Breast epithelium (tissue), 3 donors: ENCODE results near the gene RHOT2.

Source experiments
- CTCF ChIP-seq, 3 donors: fragments of 450-650 bp; IDR thresholded peaks; one replicate each; pipeline ENCODE4 v1.5.1; 2016 to 2017; ENCODE audit warnings: antibody characterized with exemption in 3 of 3, mild to moderate bottlenecking in 3 of 3, moderate library complexity in 3 of 3
- POLR2A ChIP-seq: fragments of 450-650 bp; IDR thresholded peaks from one replicate; pipeline ENCODE4 v1.6.1; 2016; ENCODE audit warnings: antibody characterized with exemption, mild to moderate bottlenecking, moderate library complexity

- no peak for TF ChIP-seq POLR2A
- no peak for TF ChIP-seq CTCF (IDR thresholded peaks at IDR 0.05)
Measured at GRCh38 chr16:687499-687898, 19.6 kb downstream of the RHOT2 start.
